ENCODE measurements around the gene DLGAP1.

DLGAP1 gene

GRCh38 chr18:3886575-3887322, 568.4 kb downstream of the DLGAP1 start:
- no peak for DNase-seq

GRCh38 chr18:3885209-3885792, 569.8 kb downstream of the DLGAP1 start:
- peak; percentile 29 for DNase-seq

DNA sequence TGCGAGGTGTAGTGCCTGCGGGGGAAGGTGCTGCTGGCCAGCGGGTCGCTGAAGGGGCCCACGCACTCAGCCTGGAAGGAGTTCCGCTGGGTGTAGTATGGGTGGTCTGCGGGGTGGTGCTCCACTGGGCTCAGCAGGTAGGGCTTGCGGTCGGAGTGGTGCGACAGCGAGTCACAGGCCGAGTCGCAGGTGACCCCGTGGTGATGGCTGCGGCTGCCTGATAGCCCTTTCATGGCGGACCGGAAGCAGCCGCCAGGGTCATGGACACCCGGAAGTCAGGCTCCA, 575.3 kb downstream of the DLGAP1 start:
- DNase-seq = no peak

GRCh38 chr18:3879114-3879835, 575.8 kb downstream of the DLGAP1 start:
- DNase-seq = no peak

DNA sequence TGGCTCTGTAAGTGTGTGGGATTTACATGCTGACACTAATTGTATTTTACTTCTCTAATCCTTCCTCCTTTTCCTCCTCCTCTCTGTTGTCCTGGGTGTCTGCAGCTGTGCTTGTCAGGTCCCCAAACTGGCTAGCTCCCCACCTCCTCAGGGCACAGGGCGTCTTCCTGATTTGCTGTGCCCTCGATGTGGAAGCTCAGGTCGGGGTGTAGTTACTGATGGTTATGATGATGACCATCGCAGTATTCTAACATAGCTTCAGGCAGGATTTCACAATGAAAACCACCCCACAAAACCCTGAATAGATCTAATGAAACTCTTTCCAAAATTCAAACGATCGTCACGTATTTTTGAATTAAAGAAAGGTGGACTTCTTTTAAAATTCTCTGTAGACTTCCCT, 576.7 kb downstream of the DLGAP1 start:
- DNase-seq = peak; percentile 72

DNA sequence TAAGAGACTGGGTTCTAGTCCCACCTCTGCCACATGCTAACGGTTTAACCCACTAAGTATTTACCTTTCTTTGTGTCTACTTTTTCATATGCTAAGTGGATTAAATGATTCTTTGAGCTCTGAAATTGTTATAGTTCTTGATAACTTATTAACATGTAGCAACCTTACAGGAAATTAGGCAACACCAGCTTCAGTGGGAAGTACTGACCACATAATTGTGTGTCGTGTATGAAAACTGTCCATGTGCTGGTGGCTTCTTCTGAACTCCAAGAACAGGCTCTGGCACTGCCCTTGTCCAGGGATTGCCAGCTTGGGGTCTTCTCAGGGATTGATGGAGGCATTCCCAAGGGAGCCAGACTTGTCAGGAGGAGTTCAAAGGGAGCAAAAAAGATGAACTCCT, 577.4 kb downstream of the DLGAP1 start:
- DNase-seq = peak; percentile 81

GRCh38 chr18:3875961-3876360, 579.1 kb downstream of the DLGAP1 start:
- DNase-seq = peak; percentile 55

DNA sequence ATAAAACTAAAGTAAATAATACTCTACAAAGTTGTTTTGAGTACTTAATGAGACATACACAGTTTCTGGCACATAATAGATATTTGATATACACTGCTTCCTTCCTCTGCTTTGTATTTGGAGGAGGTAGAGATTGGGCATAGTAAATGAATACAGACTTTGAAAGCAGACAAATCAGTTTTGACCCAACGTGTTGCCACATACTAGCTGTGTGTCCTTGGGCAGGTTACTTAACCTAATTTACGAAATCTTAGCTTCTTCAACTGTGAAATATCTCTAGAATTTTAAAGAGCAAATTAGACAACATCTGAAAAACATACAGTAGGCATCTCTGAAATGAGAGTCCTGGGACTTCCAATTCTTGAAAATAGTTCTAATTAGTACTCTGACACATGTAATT, 579.7 kb downstream of the DLGAP1 start:
- no peak for DNase-seq

- no peak for DNase-seq
Measured at GRCh38 chr18:3874581-3874980, 580.5 kb downstream of the DLGAP1 start.

GRCh38 chr18:3874125-3874524, 581.0 kb downstream of the DLGAP1 start:
- DNase-seq = no peak

- DNase-seq = no peak
Measured at GRCh38 chr18:3873698-3874097, 581.4 kb downstream of the DLGAP1 start.

DNA sequence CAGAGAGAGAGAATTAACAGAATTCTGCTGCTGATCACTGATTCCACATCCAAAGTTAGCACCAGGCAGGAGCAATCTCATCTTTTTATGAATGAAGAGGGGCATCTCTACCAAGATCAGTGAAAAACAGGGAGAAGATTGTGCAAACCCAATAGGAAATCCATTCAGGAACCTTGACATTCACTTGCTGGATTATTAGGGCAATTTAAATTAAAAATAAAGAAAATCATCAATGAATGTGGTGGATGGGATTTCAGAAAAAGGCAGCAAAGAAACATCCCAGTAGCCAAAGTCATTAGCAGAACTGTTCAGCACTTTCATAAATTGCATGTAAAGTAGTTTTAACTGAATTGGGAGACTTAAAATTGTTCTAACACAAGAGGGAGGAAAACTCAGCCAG, 581.9 kb downstream of the DLGAP1 start:
- DNase-seq = no peak

DNA sequence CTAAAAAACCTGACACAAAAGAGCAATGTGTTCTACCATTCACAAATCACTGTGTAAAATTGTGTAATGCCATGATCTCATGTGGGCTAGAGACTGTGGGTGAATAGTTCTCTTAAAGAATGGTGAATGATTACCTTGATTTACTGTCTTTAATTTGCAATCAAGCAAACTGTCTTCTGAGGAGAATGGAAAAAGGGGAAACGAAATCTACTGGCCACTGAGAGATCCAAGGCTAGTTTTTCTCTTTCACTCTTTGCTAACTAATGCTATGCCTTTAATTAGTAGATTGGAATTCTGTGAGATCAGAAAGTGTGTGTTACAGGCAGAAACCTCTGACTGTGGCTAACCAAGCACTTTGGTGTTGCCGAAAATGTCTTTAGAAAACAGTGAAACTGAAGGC, 582.5 kb downstream of the DLGAP1 start:
- DNase-seq = peak; percentile 90

GRCh38 chr18:3871687-3872086, 583.4 kb downstream of the DLGAP1 start:
- DNase-seq = no peak

DNA sequence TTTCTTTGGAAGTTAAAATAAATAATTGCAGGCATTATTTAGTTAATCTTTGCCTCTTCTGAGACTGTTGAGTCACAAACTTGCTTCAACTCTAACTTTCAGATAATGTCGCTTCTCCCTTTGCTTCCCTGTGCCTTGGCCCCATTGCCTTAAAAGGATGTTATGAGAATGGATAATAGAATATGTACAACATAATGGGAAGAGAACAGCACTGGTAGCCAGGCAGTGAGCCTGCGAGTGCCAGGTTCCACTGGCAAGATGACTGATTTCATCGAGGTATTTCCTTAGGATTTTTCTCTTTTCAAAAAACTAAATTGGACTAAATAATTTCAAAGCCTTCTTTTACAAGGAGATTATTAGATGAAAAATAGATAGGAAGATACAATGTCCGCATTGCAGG, 584.2 kb downstream of the DLGAP1 start:
- no peak for DNase-seq

- DNase-seq = peak; percentile 58
Measured at GRCh38 chr18:3869848-3870247, 585.3 kb downstream of the DLGAP1 start.

DNA sequence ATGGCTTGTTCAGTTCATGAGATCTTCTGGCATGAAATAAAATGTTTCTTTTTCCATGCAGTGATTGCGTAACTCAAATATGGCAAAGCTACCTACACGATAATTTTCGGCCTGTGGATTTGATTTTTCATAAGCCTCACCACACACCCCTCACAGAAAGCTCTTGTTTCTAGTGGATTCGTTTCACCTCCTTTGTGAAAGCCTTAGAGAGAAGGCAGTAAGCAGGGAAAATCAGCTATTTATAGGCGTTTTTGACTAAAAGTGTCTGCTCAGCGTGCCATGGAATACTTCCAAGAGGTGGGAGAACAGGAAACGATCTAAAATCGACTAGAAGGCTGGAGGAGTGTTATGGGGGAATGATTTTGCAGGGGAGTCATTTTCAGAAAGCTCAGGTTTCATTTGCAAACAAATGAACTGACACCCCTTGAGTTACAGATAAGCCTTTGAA, 587.2 kb downstream of the DLGAP1 start:
- DNase-seq = no peak

DNA sequence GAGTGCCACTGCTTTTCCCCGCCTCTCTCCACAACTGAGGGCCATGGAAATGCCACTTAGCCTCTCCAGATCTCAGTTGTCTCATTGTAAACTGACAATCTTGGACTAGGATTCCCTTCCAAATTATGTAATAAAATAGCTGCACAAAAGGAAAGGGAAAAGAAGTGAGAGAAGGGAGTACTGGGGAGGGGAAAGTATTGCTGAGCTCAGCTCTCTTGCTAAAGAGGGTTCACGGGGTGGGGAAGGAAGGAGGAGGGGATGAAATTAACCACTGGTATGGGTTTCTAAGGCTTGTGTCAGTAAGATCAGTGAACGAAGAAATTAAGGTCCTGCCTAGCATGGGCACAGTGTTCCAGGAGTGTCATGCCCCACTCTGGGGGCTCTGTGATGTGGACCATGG, 587.9 kb downstream of the DLGAP1 start:
- DNase-seq = no peak

- DNase-seq = no peak
Measured at GRCh38 chr18:3864669-3865298, 590.3 kb downstream of the DLGAP1 start.

DNA sequence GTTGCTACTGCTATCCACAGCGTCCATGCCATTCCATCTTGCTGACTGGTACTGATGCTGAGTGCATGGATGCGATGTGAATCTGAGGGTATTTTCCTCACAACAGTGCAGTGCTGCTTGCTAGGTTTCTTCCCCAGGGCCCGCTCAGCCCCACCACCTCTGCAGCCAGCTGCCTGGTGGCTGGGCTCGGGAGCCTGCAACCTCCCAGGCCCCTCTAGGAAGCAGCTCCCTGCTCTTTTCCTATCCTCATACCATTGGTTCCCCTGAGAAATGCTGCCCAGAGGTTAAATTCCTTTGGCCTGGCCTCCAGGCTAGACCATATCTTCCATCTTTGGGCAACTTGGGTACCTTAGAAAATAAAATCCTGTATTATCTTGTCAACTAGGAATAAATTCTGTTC, 591.5 kb downstream of the DLGAP1 start:
- DNase-seq = no peak

GRCh38 chr18:3863006-3863405, 592.1 kb downstream of the DLGAP1 start:
- DNase-seq = no peak

DNA sequence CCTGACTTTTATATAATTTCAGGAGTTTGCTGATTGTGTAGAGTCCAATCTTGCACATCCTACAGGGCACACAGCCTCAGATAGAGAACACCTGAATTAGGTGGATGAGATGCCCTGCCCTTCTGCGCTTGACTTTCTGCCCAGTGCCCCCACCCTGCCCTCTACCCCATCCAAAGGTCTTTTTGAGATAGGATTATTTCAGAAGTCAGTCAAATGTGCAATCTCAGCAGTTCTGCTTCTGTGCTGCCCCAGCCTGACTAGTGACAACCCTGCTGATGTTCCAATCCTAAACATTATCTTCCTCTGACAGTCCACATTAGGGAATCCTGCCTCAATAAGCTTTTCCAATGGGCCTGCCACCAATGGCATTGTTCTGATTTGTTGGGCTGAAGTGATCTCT, 593.6 kb downstream of the DLGAP1 start:
- no peak for DNase-seq

DNA sequence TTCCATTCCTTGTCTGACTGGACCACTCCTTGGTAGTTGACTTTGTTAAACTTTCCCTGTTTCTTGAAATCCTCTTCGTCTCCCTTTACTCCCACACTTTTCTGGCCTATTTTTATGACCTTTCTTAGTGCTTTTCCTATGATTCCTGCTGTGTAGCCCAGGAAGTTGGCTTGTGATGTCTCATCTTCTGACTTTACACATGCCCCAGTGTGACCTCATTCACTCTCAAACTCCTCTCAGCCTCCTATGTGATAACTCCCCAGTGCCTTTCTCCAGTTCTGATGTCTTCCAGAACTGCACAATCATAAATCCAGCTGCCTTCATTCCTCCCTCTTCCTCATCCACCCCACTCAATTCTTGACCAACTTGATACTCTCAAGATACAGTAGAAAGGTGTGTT, 597.6 kb downstream of the DLGAP1 start:
- no peak for DNase-seq

GRCh38 chr18:3855966-3856365, 599.1 kb downstream of the DLGAP1 start:
- DNase-seq = no peak
